HEK293 (cell line): ENCODE measurements around the gene IGFL2.

ENCODE experiments used
- CTCF ChIA-PET: fragments of 350-600 bp; formaldehyde crosslinking; extraction: SDS; loops from one replicate; lab custom pipeline; 2021; ENCODE audit warnings: antibody characterized with exemption; lab: Yijun Ruan, JAX
- POLR2A ChIA-PET: fragments of 300-600 bp; formaldehyde crosslinking; extraction: SDS; loops from one replicate; lab custom pipeline; 2020; ENCODE audit warnings: antibody characterized with exemption, inconsistent platforms; lab: Yijun Ruan, JAX
- H3K27ac ChIP-seq: fragments of 200-500 bp; sonication (Bioruptor generic); 2 replicates; pipeline ENCODE4 v1.5.1; 2014; ENCODE audit warnings: low read depth, low read length, control low read depth, inconsistent platforms; ENCODE audit errors: extremely low read depth
- H3K36me3 ChIP-seq, 2 experiments: fragments of 200-500 bp in 1 of 2; sonication (Bioruptor generic) in 1 of 2; 1 replicate in 1 of 2; 2 replicates in 1 of 2; pipeline ENCODE4 v1.5.1; 2014 to 2017; ENCODE audit warnings: inconsistent platforms in 2 of 2, low read length in 2 of 2; ENCODE audit not compliant: control insufficient read depth in 2 of 2, insufficient read depth in 1 of 2
- H3K4me1 ChIP-seq: fragments of 200-500 bp; sonication (Bioruptor generic); 2 replicates; pipeline ENCODE4 v1.5.1; 2014; ENCODE audit warnings: mild to moderate bottlenecking, low read length, inconsistent platforms; ENCODE audit not compliant: control insufficient read depth, insufficient read depth
- H3K4me3 ChIP-seq: 2 replicates; pipeline ENCODE4 v1.5.1; 2011; ENCODE audit warnings: low read depth, mild to moderate bottlenecking, control low read depth, low read length, moderate library complexity
- H3K9me3 ChIP-seq: fragments of 200-500 bp; sonication (Bioruptor generic); 2 replicates; pipeline ENCODE4 v1.5.1; 2014; ENCODE audit warnings: low read depth, low read length, inconsistent platforms; ENCODE audit not compliant: control insufficient read depth, insufficient read depth
- CTCF ChIP-seq: fragments of 450-650 bp; formaldehyde crosslinking; IDR thresholded peaks from 2 replicates; pipeline ENCODE4 v1.5.1; 2016; ENCODE audit warnings: missing biosample characterization, missing genetic modification characterization
- PRDM1 ChIP-seq: fragments of 450-650 bp; formaldehyde crosslinking; IDR thresholded peaks from 2 replicates; pipeline ENCODE4; 2016; ENCODE audit warnings: missing biosample characterization, missing genetic modification characterization
- PRDM6 ChIP-seq: fragments of 450-650 bp; formaldehyde crosslinking; IDR thresholded peaks from 2 replicates; pipeline ENCODE4 v1.5.1; 2017; ENCODE audit warnings: missing biosample characterization, missing genetic modification characterization
- RBAK ChIP-seq: fragments of 450-650 bp; formaldehyde crosslinking; IDR thresholded peaks from 2 replicates; pipeline ENCODE4 v1.5.1; 2016; ENCODE audit warnings: missing biosample characterization, missing genetic modification characterization
- SP2 ChIP-seq: fragments of 450-650 bp; formaldehyde crosslinking; IDR thresholded peaks from 2 replicates; pipeline ENCODE4 v1.5.1; 2016; ENCODE audit warnings: missing biosample characterization, missing genetic modification characterization
- ZBTB11 ChIP-seq: fragments of 450-650 bp; formaldehyde crosslinking; conservative IDR thresholded peaks from 2 replicates; pipeline ENCODE4 v1.5.1; 2016; ENCODE audit warnings: low read depth, missing biosample characterization, missing genetic modification characterization
- ZBTB17 ChIP-seq: fragments of 450-650 bp; formaldehyde crosslinking; IDR thresholded peaks from 2 replicates; pipeline ENCODE4 v1.5.1; 2016; ENCODE audit warnings: missing biosample characterization, missing genetic modification characterization
- ZFP41 ChIP-seq: fragments of 450-650 bp; formaldehyde crosslinking; IDR thresholded peaks from 2 replicates; pipeline ENCODE4 v1.5.1; 2016; ENCODE audit warnings: missing biosample characterization, missing genetic modification characterization, borderline replicate concordance
- ZNF114 ChIP-seq: fragments of 450-650 bp; formaldehyde crosslinking; IDR thresholded peaks from 2 replicates; pipeline ENCODE4 v1.5.0; 2017; ENCODE audit warnings: missing biosample characterization, missing genetic modification characterization
- ZNF211 ChIP-seq: fragments of 450-650 bp; formaldehyde crosslinking; IDR thresholded peaks from 2 replicates; pipeline ENCODE4 v1.5.1; 2016; ENCODE audit warnings: low read depth, missing biosample characterization, missing genetic modification characterization
- ZNF223 ChIP-seq: fragments of 450-650 bp; formaldehyde crosslinking; IDR thresholded peaks from 2 replicates; pipeline ENCODE4 v1.5.1; 2016; ENCODE audit warnings: missing biosample characterization, missing genetic modification characterization
- ZNF23 ChIP-seq: fragments of 450-650 bp; formaldehyde crosslinking; IDR thresholded peaks from 2 replicates; pipeline ENCODE4 v1.5.1; 2016; ENCODE audit warnings: missing biosample characterization, missing genetic modification characterization, borderline replicate concordance
- ZNF280D ChIP-seq: fragments of 450-650 bp; formaldehyde crosslinking; IDR thresholded peaks from 2 replicates; pipeline ENCODE4 v1.5.1; 2016; ENCODE audit warnings: missing biosample characterization, missing genetic modification characterization
- ZNF292 ChIP-seq: fragments of 450-650 bp; formaldehyde crosslinking; IDR thresholded peaks from 2 replicates; pipeline ENCODE4 v1.5.1; 2016; ENCODE audit warnings: low read depth, missing biosample characterization, missing genetic modification characterization, borderline replicate concordance
- ZNF324 ChIP-seq: fragments of 450-650 bp; formaldehyde crosslinking; IDR thresholded peaks from 2 replicates; pipeline ENCODE4 v1.5.1; 2016; ENCODE audit warnings: missing biosample characterization, missing genetic modification characterization
- ZNF513 ChIP-seq: fragments of 450-650 bp; IDR thresholded peaks from 2 replicates; pipeline ENCODE4 v1.5.1; 2018; ENCODE audit warnings: missing biosample characterization, missing genetic modification characterization
- ZNF514 ChIP-seq: fragments of 450-650 bp; formaldehyde crosslinking; IDR thresholded peaks from 2 replicates; pipeline ENCODE4 v1.5.1; 2016; ENCODE audit warnings: missing biosample characterization, missing genetic modification characterization
- ZNF776 ChIP-seq: fragments of 450-650 bp; formaldehyde crosslinking; IDR thresholded peaks from 2 replicates; pipeline ENCODE4 v1.5.0; 2017; ENCODE audit warnings: missing biosample characterization, missing genetic modification characterization, borderline replicate concordance
- ZNF777 ChIP-seq: fragments of 450-650 bp; formaldehyde crosslinking; IDR thresholded peaks from 2 replicates; pipeline ENCODE4 v1.5.1; 2017; ENCODE audit warnings: missing biosample characterization, missing genetic modification characterization, borderline replicate concordance
- ZNF792 ChIP-seq: fragments of 450-650 bp; formaldehyde crosslinking; IDR thresholded peaks from 2 replicates; pipeline ENCODE4 v1.5.1; 2016; ENCODE audit warnings: missing biosample characterization, missing genetic modification characterization
- ZNF843 ChIP-seq: fragments of 450-650 bp; formaldehyde crosslinking; IDR thresholded peaks from 2 replicates; pipeline ENCODE4 v1.5.1; 2016; ENCODE audit warnings: missing biosample characterization, missing genetic modification characterization
- ZSCAN4 ChIP-seq: fragments of 450-650 bp; formaldehyde crosslinking; IDR thresholded peaks from 2 replicates; pipeline ENCODE4 v1.5.1; 2017; ENCODE audit warnings: missing biosample characterization, missing genetic modification characterization

IGFL2 gene

GRCh38 chr19:46196410-46197124 lies 48.5 kb downstream of the IGFL2 start (continued):
- no peak for TF ChIP-seq PRDM6 (tag by site-specific recombination)
- no peak for TF ChIP-seq ZNF776

- CTCF ChIA-PET = interaction anchor here (10.6 kb wide), 1 partner anchor 118 kb away, joined by 256 read pairs; no protein-coding TSS in a partner anchor
- no peak overlapping the region for H3K27ac ChIP-seq
- no peak for TF ChIP-seq ZFP41 (tag by site-specific recombination)
- no peak for TF ChIP-seq SP2 (tag by site-specific recombination)
- no peak for TF ChIP-seq ZNF792 (tag by site-specific recombination)
- TF ChIP-seq ZSCAN4 (tag by site-specific recombination) = no peak
- no peak for TF ChIP-seq ZNF223 (tag by site-specific recombination)
- no peak for TF ChIP-seq CTCF (tag by site-specific recombination)
- TF ChIP-seq RBAK (tag by site-specific recombination) = no peak
- no peak for TF ChIP-seq ZNF23 (tag by site-specific recombination)
- no peak for TF ChIP-seq ZNF280D
- no peak for TF ChIP-seq ZNF292 (tag by site-specific recombination)
- no peak for TF ChIP-seq ZNF211 (tag by site-specific recombination)
- no peak for TF ChIP-seq ZNF114 (tag by site-specific recombination)
- no peak for TF ChIP-seq ZBTB11 (tag by site-specific recombination)
- no peak for TF ChIP-seq ZNF514
- TF ChIP-seq ZNF513 (tag by site-specific recombination) = no peak
- TF ChIP-seq ZNF843 (tag by site-specific recombination) = no peak
- no peak for TF ChIP-seq ZNF324 (tag by site-specific recombination)
- TF ChIP-seq ZBTB17 (tag by site-specific recombination) = no peak
- TF ChIP-seq ZNF777 (tag by site-specific recombination) = no peak
- no peak for TF ChIP-seq PRDM1 (tag by site-specific recombination)
- H3K36me3 ChIP-seq = no peaks in the 10 kb centered on the region
- POLR2A ChIA-PET = interaction anchor here (0.6 kb wide), 1 partner anchor 234 kb away, joined by 7 read pairs; no protein-coding TSS in a partner anchor
- no peaks in the 10 kb centered on the region for H3K9me3 ChIP-seq
- H3K4me3 ChIP-seq = no peak overlapping the region
- peaks cover 10% of the 10 kb centered on the region for H3K4me1 ChIP-seq
Observed at GRCh38 chr19:46197314-46198070, 49.5 kb downstream of the IGFL2 start.
